ENCODE results near the gene AGPAT2.

The AGPAT2 gene

GRCh38 chr9:136721339-136722092, 34.3 kb upstream of the AGPAT2 start:
- no peak for FAIRE-seq

GRCh38 chr9:136720898-136721338, 33.7 kb upstream of the AGPAT2 start:
- FAIRE-seq, result no peak
- TF ChIP-seq TAF1 (IDR thresholded peaks at IDR 0.05; ENCODE audit: low read depth, low read length) (no peak), PAX5 (IDR thresholded peaks at IDR 0.05; ENCODE audit: insufficient read depth, low read length, severe bottlenecking) (no peak), POU2F2 (IDR thresholded peaks at IDR 0.05; ENCODE audit: low read depth, low read length) (no peak), POLR2A (IDR thresholded peaks at IDR 0.05; ENCODE audit: low read depth, low read length) (no peak), SPI1 (IDR thresholded peaks at IDR 0.05; ENCODE audit: low read depth, low read length) (no peak), POLR2AphosphoS5 (IDR thresholded peaks at IDR 0.05; ENCODE audit: low read depth, low read length) (no peak)

More at GRCh38 chr9:136721339-136722092, 34.3 kb upstream of the AGPAT2 start:
- TF ChIP-seq POLR2AphosphoS5 (IDR thresholded peaks at IDR 0.05; ENCODE audit: low read depth, low read length) (no peak), SPI1 (IDR thresholded peaks at IDR 0.05; ENCODE audit: low read depth, low read length) (no peak), PAX5 (IDR thresholded peaks at IDR 0.05; ENCODE audit: insufficient read depth, low read length, severe bottlenecking) (no peak), TAF1 (IDR thresholded peaks at IDR 0.05; ENCODE audit: low read depth, low read length) (no peak), POU2F2 (IDR thresholded peaks at IDR 0.05; ENCODE audit: low read depth, low read length) (no peak), POLR2A (IDR thresholded peaks at IDR 0.05; ENCODE audit: low read depth, low read length) (no peak)
- no peak for DNase-seq (ENCODE audit: insufficient read length, low spot score)

GRCh38 chr9:136720251-136720897, 33.1 kb upstream of the AGPAT2 start:
- TF ChIP-seq POLR2A (IDR thresholded peaks at IDR 0.05; ENCODE audit: low read depth, low read length) (no peak), POLR2AphosphoS5 (IDR thresholded peaks at IDR 0.05; ENCODE audit: low read depth, low read length) (no peak), TAF1 (IDR thresholded peaks at IDR 0.05; ENCODE audit: low read depth, low read length) (no peak), PAX5 (IDR thresholded peaks at IDR 0.05; ENCODE audit: insufficient read depth, low read length, severe bottlenecking) (no peak), POU2F2 (IDR thresholded peaks at IDR 0.05; ENCODE audit: low read depth, low read length) (no peak)
- DNase-seq (ENCODE audit: insufficient read length, low spot score) (no peak), FAIRE-seq (no peak)

More at GRCh38 chr9:136720898-136721338, 33.7 kb upstream of the AGPAT2 start:
- no peak for DNase-seq (ENCODE audit: insufficient read length, low spot score)

GRCh38 chr9:136719195-136719880, 32.1 kb upstream of the AGPAT2 start:
- TF ChIP-seq POU2F2 (IDR thresholded peaks at IDR 0.05; ENCODE audit: low read depth, low read length) (no peak), POLR2A (IDR thresholded peaks at IDR 0.05; ENCODE audit: low read depth, low read length) (no peak), POLR2AphosphoS5 (IDR thresholded peaks at IDR 0.05; ENCODE audit: low read depth, low read length) (no peak), PAX5 (IDR thresholded peaks at IDR 0.05; ENCODE audit: insufficient read depth, low read length, severe bottlenecking) (no peak), TAF1 (IDR thresholded peaks at IDR 0.05; ENCODE audit: low read depth, low read length) (no peak), SPI1 (IDR thresholded peaks at IDR 0.05; ENCODE audit: low read depth, low read length) (no peak)
- peak; percentile 28 for FAIRE-seq
- no peak for DNase-seq (ENCODE audit: insufficient read length, low spot score)

- DNase-seq (ENCODE audit: insufficient read length, low spot score) (no peak), FAIRE-seq (no peak)
- TF ChIP-seq POLR2AphosphoS5 (IDR thresholded peaks at IDR 0.05; ENCODE audit: low read depth, low read length) (no peak), SPI1 (IDR thresholded peaks at IDR 0.05; ENCODE audit: low read depth, low read length) (no peak), POU2F2 (IDR thresholded peaks at IDR 0.05; ENCODE audit: low read depth, low read length) (no peak), POLR2A (IDR thresholded peaks at IDR 0.05; ENCODE audit: low read depth, low read length) (no peak), PAX5 (IDR thresholded peaks at IDR 0.05; ENCODE audit: insufficient read depth, low read length, severe bottlenecking) (no peak), TAF1 (IDR thresholded peaks at IDR 0.05; ENCODE audit: low read depth, low read length) (no peak)
Measured at GRCh38 chr9:136718345-136719194, 31.3 kb upstream of the AGPAT2 start.

- DNase-seq (ENCODE audit: insufficient read length, low spot score) (no peak), FAIRE-seq (no peak)
- TF ChIP-seq POLR2AphosphoS5 (IDR thresholded peaks at IDR 0.05; ENCODE audit: low read depth, low read length) (no peak), POLR2A (IDR thresholded peaks at IDR 0.05; ENCODE audit: low read depth, low read length) (no peak), POU2F2 (IDR thresholded peaks at IDR 0.05; ENCODE audit: low read depth, low read length) (no peak), SPI1 (IDR thresholded peaks at IDR 0.05; ENCODE audit: low read depth, low read length) (no peak), TAF1 (IDR thresholded peaks at IDR 0.05; ENCODE audit: low read depth, low read length) (no peak), PAX5 (IDR thresholded peaks at IDR 0.05; ENCODE audit: insufficient read depth, low read length, severe bottlenecking) (no peak)
Measured at GRCh38 chr9:136717399-136717798, 30.1 kb upstream of the AGPAT2 start.

- FAIRE-seq (no peak), DNase-seq (ENCODE audit: insufficient read length, low spot score) (no peak)
- TF ChIP-seq TAF1 (IDR thresholded peaks at IDR 0.05; ENCODE audit: low read depth, low read length) (no peak), POLR2A (IDR thresholded peaks at IDR 0.05; ENCODE audit: low read depth, low read length) (no peak), POLR2AphosphoS5 (IDR thresholded peaks at IDR 0.05; ENCODE audit: low read depth, low read length) (no peak), PAX5 (IDR thresholded peaks at IDR 0.05; ENCODE audit: insufficient read depth, low read length, severe bottlenecking) (no peak), POU2F2 (IDR thresholded peaks at IDR 0.05; ENCODE audit: low read depth, low read length) (no peak)
Measured at GRCh38 chr9:136714893-136715274, 27.6 kb upstream of the AGPAT2 start.

GRCh38 chr9:136714096-136714892, 27.0 kb upstream of the AGPAT2 start:
- TF ChIP-seq SPI1 (IDR thresholded peaks at IDR 0.05; ENCODE audit: low read depth, low read length) (no peak), PAX5 (IDR thresholded peaks at IDR 0.05; ENCODE audit: insufficient read depth, low read length, severe bottlenecking) (no peak), POU2F2 (IDR thresholded peaks at IDR 0.05; ENCODE audit: low read depth, low read length) (no peak), TAF1 (IDR thresholded peaks at IDR 0.05; ENCODE audit: low read depth, low read length) (no peak), POLR2A (IDR thresholded peaks at IDR 0.05; ENCODE audit: low read depth, low read length) (no peak), POLR2AphosphoS5 (IDR thresholded peaks at IDR 0.05; ENCODE audit: low read depth, low read length) (no peak)
- FAIRE-seq (no peak), DNase-seq (ENCODE audit: insufficient read length, low spot score) (no peak)
